ENCODE measurements around the gene SMARCB1.

- no peak for TF ChIP-seq CTCF (IDR thresholded peaks at IDR 0.05; ENCODE audit: low read length)
- no peak for TF ChIP-seq EZH2 (IDR thresholded peaks at IDR 0.05; ENCODE audit: borderline replicate concordance, low read length)
These were observed 1.1 kb downstream of the SMARCB1 start for GRCh38 chr22:23787910-23788309.

Data from OCI-LY1 (cell line).